GM12878 (cell line): ENCODE results near the gene AKAP13. TPM values are rescaled to one million over a fixed set of nuclear protein-coding genes. Genes with fewer than 3 reads are reported as not detected.

Source experiments
- ATF7 ChIP-seq: fragments of 450-650 bp; IDR thresholded peaks from 2 replicates; pipeline ENCODE4 v1.6.1; 2016; ENCODE audit warnings: low read depth, mild to moderate bottlenecking
- CBFB ChIP-seq: IDR thresholded peaks from 2 replicates; pipeline ENCODE4 v1.6.1; 2016; ENCODE audit warnings: antibody characterized with exemption, low read depth
- CBX5 ChIP-seq: sonication (generic); IDR thresholded peaks from 2 replicates; pipeline ENCODE4 v1.6.1; 2016; ENCODE audit warnings: low read depth, moderate library complexity, mild to moderate bottlenecking, inconsistent platforms
- EGR1 ChIP-seq, 2 experiments: IDR thresholded peaks; 1 replicate in 1 of 2; 2 replicates in 1 of 2; pipeline ENCODE4 v1.6.1; 2011 to 2012; ENCODE audit warnings: low read depth in 2 of 2, low read length in 2 of 2, borderline replicate concordance in 1 of 2, mild to moderate bottlenecking in 1 of 2, moderate library complexity in 1 of 2
- ESRRA ChIP-seq: IDR thresholded peaks from 2 replicates; pipeline ENCODE4 v1.6.1; 2012; ENCODE audit warnings: mild to moderate bottlenecking, low read length, improper control_type of control experiment
- GATAD2B ChIP-seq: fragments of 450-650 bp; conservative IDR thresholded peaks from 2 replicates; pipeline ENCODE4 v1.6.1; 2017; ENCODE audit warnings: low read depth, mild to moderate bottlenecking, moderate library complexity
- IRF4 ChIP-seq: IDR thresholded peaks from 2 replicates; pipeline ENCODE4 v1.6.1; 2011; ENCODE audit warnings: low read depth, low read length
- KAT2A ChIP-seq: conservative IDR thresholded peaks from 2 replicates; pipeline ENCODE4 v1.6.1; 2011; ENCODE audit warnings: low read depth, low read length; ENCODE audit not compliant: control insufficient read depth
- MXI1 ChIP-seq: fragments of 150-350 bp; IDR thresholded peaks from 2 replicates; pipeline ENCODE4 v1.6.1; 2011; ENCODE audit warnings: low read depth, mild to moderate bottlenecking, inconsistent platforms, low read length, improper control_type of control experiment
- MYC ChIP-seq: IDR thresholded peaks from 2 replicates; pipeline ENCODE4 v1.6.1; 2011; ENCODE audit warnings: mild to moderate bottlenecking, low read length, moderate library complexity, inconsistent platforms; ENCODE audit not compliant: insufficient read depth, insufficient replicate concordance, insufficient read length, severe bottlenecking
- NFYA ChIP-seq: IDR thresholded peaks from 2 replicates; pipeline ENCODE4 v1.6.1; 2011; ENCODE audit warnings: low read depth, mild to moderate bottlenecking, low read length, improper control_type of control experiment, borderline replicate concordance
- POLR2A ChIP-seq: IDR thresholded peaks from 2 replicates; pipeline ENCODE4 v1.6.1; 2011; ENCODE audit warnings: low read depth, mild to moderate bottlenecking, low read length
- RELA ChIP-seq: fragments of 450-650 bp; IDR thresholded peaks from 2 replicates; pipeline ENCODE4 v1.8.0; 2014; ENCODE audit warnings: borderline replicate concordance; ENCODE audit not compliant: partially characterized antibody
- SPI1 ChIP-seq: IDR thresholded peaks from 2 replicates; pipeline ENCODE4 v1.6.1; 2011; ENCODE audit warnings: low read depth, mild to moderate bottlenecking, low read length, moderate library complexity, borderline replicate concordance; ENCODE audit not compliant: insufficient read depth
- SREBF2 ChIP-seq: IDR thresholded peaks from 2 replicates; pipeline ENCODE4 v1.6.1; 2012; ENCODE audit warnings: mild to moderate bottlenecking, low read length
- TCF12 ChIP-seq: IDR thresholded peaks from 2 replicates; pipeline ENCODE4 v1.6.1; 2011; ENCODE audit warnings: low read depth, mild to moderate bottlenecking, low read length
- ZNF217 ChIP-seq: fragments of 450-650 bp; IDR thresholded peaks from 2 replicates; pipeline ENCODE4 v1.6.1; 2017; ENCODE audit warnings: antibody characterized with exemption, mild to moderate bottlenecking
- polyA plus RNA-seq, 11 experiments: library from polyadenylated mRNA; depleted of rRNA in 4 of 11; unstranded in 6 of 11; stranded (reverse) in 5 of 11; fragments of >200 nt; fragmentation: Nextera tagmentation in 4 of 11; fragmentation: Illumina TruSeq in 1 of 11; extraction: Ambion mirVana in 4 of 11; extraction: Trizol in 1 of 11; gene quantifications; 1 replicate in 1 of 11; 2 replicates in 10 of 11; pipeline versions ENCODE4 v1.2.1 to v1.2.3, GENCODE V29; 2011 to 2016; ENCODE audit warnings: inconsistent platforms in 2 of 11, missing spikeins in 2 of 11, low read depth in 1 of 11
- total RNA-seq, 4 experiments: library from RNA; depleted of rRNA in 3 of 4; stranded (reverse); fragments of >200 nt in 3 of 4; fragmentation: Illumina TruSeq in 1 of 4; extraction: Trizol in 1 of 4; gene quantifications; 2 replicates each; pipeline versions ENCODE4 v1.2.1 to v1.2.3, GENCODE V29; 2013 to 2021
- TF ChIP-seq, protein P1 (sequence below): fragments of 450-650 bp; conservative IDR thresholded peaks from 2 replicates; pipeline ENCODE4 v1.6.1; 2017; ENCODE audit warnings: mild to moderate bottlenecking, moderate library complexity
- TF ChIP-seq, protein P2 (sequence below), 3 experiments: IDR thresholded peaks in 2 of 3; conservative IDR thresholded peaks in 1 of 3; 2 replicates each; pipeline ENCODE4 v1.5.1; 2011; ENCODE audit warnings: low read depth in 3 of 3, low read length in 3 of 3, mild to moderate bottlenecking in 3 of 3, control low read depth in 2 of 3, moderate library complexity in 2 of 3, inconsistent platforms in 1 of 3, mixed read lengths in 1 of 3; ENCODE audit not compliant: control insufficient read depth in 2 of 3, insufficient read depth in 1 of 3; ENCODE audit errors: extremely low read depth in 1 of 3
- TF ChIP-seq, protein P3 (sequence below): IDR thresholded peaks from 2 replicates; pipeline ENCODE4 v1.6.1; 2012; ENCODE audit warnings: mild to moderate bottlenecking, low read depth, low read length
- TF ChIP-seq, protein P4 (sequence below): IDR thresholded peaks from 2 replicates; pipeline ENCODE4 v1.6.1; 2012; ENCODE audit warnings: low read depth, low read length, improper control_type of control experiment

Gene AKAP13
- total and polyA plus RNA-seq, 10 of the 15 experiments (the other 5 are each of a cell fraction or from before 2014, with no cell fraction given): 14.4 to 74.9 (median 55.1) TPM

DNA sequence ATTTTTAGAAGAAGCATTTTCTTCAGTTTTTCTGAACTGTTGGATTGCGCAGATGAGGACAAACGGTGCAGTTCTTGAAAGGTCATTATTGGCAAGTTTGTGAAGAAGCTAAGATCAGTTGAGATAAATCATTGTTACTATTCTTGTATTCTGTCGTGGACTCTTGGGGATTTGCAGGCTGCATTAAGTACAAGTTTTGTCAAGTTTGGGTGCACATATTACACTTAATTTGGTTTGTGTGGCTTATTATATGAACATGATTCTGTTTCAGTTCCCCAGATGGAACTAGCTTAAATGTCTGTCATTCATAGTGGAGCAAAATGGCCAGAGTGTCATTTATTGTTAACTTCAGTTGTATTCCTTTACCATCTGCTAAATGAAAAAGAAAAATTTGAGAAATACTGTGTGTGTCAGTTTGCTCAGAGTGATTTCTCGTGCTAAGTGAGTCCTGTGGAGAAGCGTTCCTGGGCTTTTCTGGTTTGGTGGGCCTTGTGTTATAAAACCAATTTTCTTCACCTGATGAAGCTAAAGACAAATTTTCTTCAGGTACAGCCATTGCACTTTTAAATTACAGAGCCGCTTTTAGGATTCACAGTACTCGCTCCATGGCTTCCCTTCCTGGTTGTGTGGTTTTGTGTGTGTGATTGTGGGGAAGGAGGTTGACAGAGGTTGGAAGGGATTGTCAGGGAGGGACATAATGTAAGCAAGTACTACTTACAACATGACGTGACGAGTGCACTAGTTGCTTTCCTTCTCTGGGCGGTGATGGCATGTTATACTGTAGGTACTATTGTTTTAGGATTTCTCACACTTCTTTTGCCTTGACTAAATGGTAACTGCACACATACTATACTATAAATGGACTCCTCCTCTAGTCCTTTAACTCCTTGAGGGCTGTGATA is 1.7 kb downstream of the AKAP13 start (continued):
- no peak for TF ChIP-seq CBX5
- TF ChIP-seq SREBF2: no peak
- peak; percentile 46; the same call in 1 of the 2 replicates for TF ChIP-seq MXI1
- TF ChIP-seq MYC: no peak
- TF ChIP-seq SPI1: peak; percentile 90
- no peak for TF ChIP-seq ESRRA
- peak; percentile 58 for TF ChIP-seq ATF7
- TF ChIP-seq RELA: no peak
- TF ChIP-seq ZNF217: peak; percentile 90
- TF ChIP-seq, protein P1, sequence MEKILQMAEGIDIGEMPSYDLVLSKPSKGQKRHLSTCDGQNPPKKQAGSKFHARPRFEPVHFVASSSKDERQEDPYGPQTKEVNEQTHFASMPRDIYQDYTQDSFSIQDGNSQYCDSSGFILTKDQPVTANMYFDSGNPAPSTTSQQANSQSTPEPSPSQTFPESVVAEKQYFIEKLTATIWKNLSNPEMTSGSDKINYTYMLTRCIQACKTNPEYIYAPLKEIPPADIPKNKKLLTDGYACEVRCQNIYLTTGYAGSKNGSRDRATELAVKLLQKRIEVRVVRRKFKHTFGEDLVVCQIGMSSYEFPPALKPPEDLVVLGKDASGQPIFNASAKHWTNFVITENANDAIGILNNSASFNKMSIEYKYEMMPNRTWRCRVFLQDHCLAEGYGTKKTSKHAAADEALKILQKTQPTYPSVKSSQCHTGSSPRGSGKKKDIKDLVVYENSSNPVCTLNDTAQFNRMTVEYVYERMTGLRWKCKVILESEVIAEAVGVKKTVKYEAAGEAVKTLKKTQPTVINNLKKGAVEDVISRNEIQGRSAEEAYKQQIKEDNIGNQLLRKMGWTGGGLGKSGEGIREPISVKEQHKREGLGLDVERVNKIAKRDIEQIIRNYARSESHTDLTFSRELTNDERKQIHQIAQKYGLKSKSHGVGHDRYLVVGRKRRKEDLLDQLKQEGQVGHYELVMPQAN: no peak
- TF ChIP-seq, protein P2, sequence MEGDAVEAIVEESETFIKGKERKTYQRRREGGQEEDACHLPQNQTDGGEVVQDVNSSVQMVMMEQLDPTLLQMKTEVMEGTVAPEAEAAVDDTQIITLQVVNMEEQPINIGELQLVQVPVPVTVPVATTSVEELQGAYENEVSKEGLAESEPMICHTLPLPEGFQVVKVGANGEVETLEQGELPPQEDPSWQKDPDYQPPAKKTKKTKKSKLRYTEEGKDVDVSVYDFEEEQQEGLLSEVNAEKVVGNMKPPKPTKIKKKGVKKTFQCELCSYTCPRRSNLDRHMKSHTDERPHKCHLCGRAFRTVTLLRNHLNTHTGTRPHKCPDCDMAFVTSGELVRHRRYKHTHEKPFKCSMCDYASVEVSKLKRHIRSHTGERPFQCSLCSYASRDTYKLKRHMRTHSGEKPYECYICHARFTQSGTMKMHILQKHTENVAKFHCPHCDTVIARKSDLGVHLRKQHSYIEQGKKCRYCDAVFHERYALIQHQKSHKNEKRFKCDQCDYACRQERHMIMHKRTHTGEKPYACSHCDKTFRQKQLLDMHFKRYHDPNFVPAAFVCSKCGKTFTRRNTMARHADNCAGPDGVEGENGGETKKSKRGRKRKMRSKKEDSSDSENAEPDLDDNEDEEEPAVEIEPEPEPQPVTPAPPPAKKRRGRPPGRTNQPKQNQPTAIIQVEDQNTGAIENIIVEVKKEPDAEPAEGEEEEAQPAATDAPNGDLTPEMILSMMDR (IDR thresholded peaks at IDR 0.05 in 2 of 3, conservative IDR thresholded peaks at IDR 0.05 in 1 of 3; ENCODE audit: control insufficient read depth in 2 of 3, extremely low read depth in 1 of 3, insufficient read depth in 1 of 3, low read depth in 3 of 3, low read length in 3 of 3): no peak
- TF ChIP-seq TCF12: no peak
- TF ChIP-seq NFYA: no peak
- TF ChIP-seq EGR1 (IDR thresholded peaks at IDR 0.05; ENCODE audit: borderline replicate concordance in 1 of 2, low read depth in 2 of 2, low read length in 2 of 2): no peak
- TF ChIP-seq POLR2A: no peak
- no peak; the same call in 1 of the 2 replicates for TF ChIP-seq CBFB
- TF ChIP-seq KAT2A: no peak
- peak; percentile 73 for TF ChIP-seq IRF4
- TF ChIP-seq, protein P3, sequence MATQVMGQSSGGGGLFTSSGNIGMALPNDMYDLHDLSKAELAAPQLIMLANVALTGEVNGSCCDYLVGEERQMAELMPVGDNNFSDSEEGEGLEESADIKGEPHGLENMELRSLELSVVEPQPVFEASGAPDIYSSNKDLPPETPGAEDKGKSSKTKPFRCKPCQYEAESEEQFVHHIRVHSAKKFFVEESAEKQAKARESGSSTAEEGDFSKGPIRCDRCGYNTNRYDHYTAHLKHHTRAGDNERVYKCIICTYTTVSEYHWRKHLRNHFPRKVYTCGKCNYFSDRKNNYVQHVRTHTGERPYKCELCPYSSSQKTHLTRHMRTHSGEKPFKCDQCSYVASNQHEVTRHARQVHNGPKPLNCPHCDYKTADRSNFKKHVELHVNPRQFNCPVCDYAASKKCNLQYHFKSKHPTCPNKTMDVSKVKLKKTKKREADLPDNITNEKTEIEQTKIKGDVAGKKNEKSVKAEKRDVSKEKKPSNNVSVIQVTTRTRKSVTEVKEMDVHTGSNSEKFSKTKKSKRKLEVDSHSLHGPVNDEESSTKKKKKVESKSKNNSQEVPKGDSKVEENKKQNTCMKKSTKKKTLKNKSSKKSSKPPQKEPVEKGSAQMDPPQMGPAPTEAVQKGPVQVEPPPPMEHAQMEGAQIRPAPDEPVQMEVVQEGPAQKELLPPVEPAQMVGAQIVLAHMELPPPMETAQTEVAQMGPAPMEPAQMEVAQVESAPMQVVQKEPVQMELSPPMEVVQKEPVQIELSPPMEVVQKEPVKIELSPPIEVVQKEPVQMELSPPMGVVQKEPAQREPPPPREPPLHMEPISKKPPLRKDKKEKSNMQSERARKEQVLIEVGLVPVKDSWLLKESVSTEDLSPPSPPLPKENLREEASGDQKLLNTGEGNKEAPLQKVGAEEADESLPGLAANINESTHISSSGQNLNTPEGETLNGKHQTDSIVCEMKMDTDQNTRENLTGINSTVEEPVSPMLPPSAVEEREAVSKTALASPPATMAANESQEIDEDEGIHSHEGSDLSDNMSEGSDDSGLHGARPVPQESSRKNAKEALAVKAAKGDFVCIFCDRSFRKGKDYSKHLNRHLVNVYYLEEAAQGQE: no peak
- TF ChIP-seq, protein P4, sequence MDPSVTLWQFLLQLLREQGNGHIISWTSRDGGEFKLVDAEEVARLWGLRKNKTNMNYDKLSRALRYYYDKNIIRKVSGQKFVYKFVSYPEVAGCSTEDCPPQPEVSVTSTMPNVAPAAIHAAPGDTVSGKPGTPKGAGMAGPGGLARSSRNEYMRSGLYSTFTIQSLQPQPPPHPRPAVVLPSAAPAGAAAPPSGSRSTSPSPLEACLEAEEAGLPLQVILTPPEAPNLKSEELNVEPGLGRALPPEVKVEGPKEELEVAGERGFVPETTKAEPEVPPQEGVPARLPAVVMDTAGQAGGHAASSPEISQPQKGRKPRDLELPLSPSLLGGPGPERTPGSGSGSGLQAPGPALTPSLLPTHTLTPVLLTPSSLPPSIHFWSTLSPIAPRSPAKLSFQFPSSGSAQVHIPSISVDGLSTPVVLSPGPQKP: no peak
- TF ChIP-seq GATAD2B: no peak
